ENCODE results near the gene NFKBIA.

The NFKBIA gene

DNA sequence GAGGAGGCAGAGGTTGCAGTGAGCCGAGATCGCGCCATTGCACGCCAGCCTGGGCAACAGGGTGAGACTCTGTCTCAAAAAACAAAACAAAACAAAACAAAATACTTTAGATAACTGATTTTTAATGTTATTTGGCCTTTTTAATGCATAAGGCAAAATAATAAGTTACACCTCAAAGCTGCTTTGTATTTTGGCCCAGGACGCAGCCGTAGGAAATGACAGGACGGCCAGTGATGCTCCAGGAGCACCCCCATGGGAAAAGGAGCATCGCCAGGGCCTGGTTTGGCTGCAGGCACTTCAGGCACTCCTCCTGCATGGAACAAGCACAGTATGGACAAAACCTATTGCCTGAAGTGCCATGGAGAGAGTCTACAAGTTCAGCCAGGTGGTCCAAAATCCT, 3.5 kb upstream of the NFKBIA start:
- H3K4me2 ChIP-seq (ENCODE audit: low read length), result no peak overlapping the region
- H3K9ac ChIP-seq (ENCODE audit: low read length), result no peak overlapping the region
- no peaks in the 10 kb centered on the region for H3K27me3 ChIP-seq (ENCODE audit: low read depth, low read length)
- peaks cover 6% of the 10 kb centered on the region for H4K20me1 ChIP-seq (ENCODE audit: insufficient read depth, low read length)
- no peak overlapping the region for H3K27ac ChIP-seq (ENCODE audit: low read length)
- no peak overlapping the region for H2AFZ ChIP-seq (ENCODE audit: low read depth, low read length)
- peaks cover 25% of the 10 kb centered on the region for H3K79me2 ChIP-seq (ENCODE audit: low read length)
- no peaks in the 10 kb centered on the region for H3K9me3 ChIP-seq (ENCODE audit: insufficient read depth, low read length)
- no peak overlapping the region for H3K4me3 ChIP-seq (ENCODE audit: low read length)
- peaks cover 9% of the 10 kb centered on the region for H3K36me3 ChIP-seq (replicated peaks; ENCODE audit: low read depth, low read length)
- peaks cover 40% of the 10 kb centered on the region for H3K4me1 ChIP-seq (ENCODE audit: low read length)
- TF ChIP-seq CTCF (IDR thresholded peaks at IDR 0.05; ENCODE audit: low read depth, low read length) (no peak), EZH2phosphoT487 (IDR thresholded peaks at IDR 0.05; ENCODE audit: low read depth) (no peak)

- no peak overlapping the region for H3K27ac ChIP-seq (ENCODE audit: low read length)
- H2AFZ ChIP-seq (ENCODE audit: low read depth, low read length), result no peak overlapping the region
- H3K9me3 ChIP-seq (ENCODE audit: insufficient read depth, low read length), result no peaks in the 10 kb centered on the region
- H3K36me3 ChIP-seq (replicated peaks; ENCODE audit: low read depth, low read length), result peaks cover 16% of the 10 kb centered on the region
- no peak overlapping the region for H3K4me3 ChIP-seq (ENCODE audit: low read length)
- H3K27me3 ChIP-seq (ENCODE audit: low read depth, low read length), result no peaks in the 10 kb centered on the region
- H3K4me1 ChIP-seq (ENCODE audit: low read length), result peaks cover 43% of the 10 kb centered on the region
- H4K20me1 ChIP-seq (ENCODE audit: insufficient read depth, low read length), result peaks cover 13% of the 10 kb centered on the region
- TF ChIP-seq CTCF (IDR thresholded peaks at IDR 0.05; ENCODE audit: low read depth, low read length), result no peak
- TF ChIP-seq EZH2phosphoT487 (IDR thresholded peaks at IDR 0.05; ENCODE audit: low read depth), result no peak
- no peak overlapping the region for H3K9ac ChIP-seq (ENCODE audit: low read length)
- H3K79me2 ChIP-seq (ENCODE audit: low read length), result peaks cover 33% of the 10 kb centered on the region
- peak overlapping the region; percentile 89; the same call in 1 of the 2 replicates for H3K4me2 ChIP-seq (ENCODE audit: low read length)
Measured at GRCh38 chr14:35407306-35407630, 2.7 kb upstream of the NFKBIA start.

- H3K27ac ChIP-seq (ENCODE audit: low read length), result peak overlapping the region; percentile 98
- H4K20me1 ChIP-seq (ENCODE audit: insufficient read depth, low read length), result peaks cover 19% of the 10 kb centered on the region
- H3K79me2 ChIP-seq (ENCODE audit: low read length), result peaks cover 38% of the 10 kb centered on the region
- peaks cover 22% of the 10 kb centered on the region for H3K36me3 ChIP-seq (replicated peaks; ENCODE audit: low read depth, low read length)
- H3K9me3 ChIP-seq (ENCODE audit: insufficient read depth, low read length), result no peaks in the 10 kb centered on the region
- peak overlapping the region; percentile 83 for H3K9ac ChIP-seq (ENCODE audit: low read length)
- peaks cover 49% of the 10 kb centered on the region for H3K4me1 ChIP-seq (ENCODE audit: low read length)
- H3K4me2 ChIP-seq (ENCODE audit: low read length), result peak overlapping the region; percentile 89
- H2AFZ ChIP-seq (ENCODE audit: low read depth, low read length), result no peak overlapping the region
- peak overlapping the region; percentile 76 for H3K4me3 ChIP-seq (ENCODE audit: low read length)
- no peaks in the 10 kb centered on the region for H3K27me3 ChIP-seq (ENCODE audit: low read depth, low read length)
- TF ChIP-seq EZH2phosphoT487 (IDR thresholded peaks at IDR 0.05; ENCODE audit: low read depth), result no peak
- peak; percentile 86 for TF ChIP-seq CTCF (IDR thresholded peaks at IDR 0.05; ENCODE audit: low read depth, low read length)
Measured at GRCh38 chr14:35406506-35407305, 2.2 kb upstream of the NFKBIA start.

DNA sequence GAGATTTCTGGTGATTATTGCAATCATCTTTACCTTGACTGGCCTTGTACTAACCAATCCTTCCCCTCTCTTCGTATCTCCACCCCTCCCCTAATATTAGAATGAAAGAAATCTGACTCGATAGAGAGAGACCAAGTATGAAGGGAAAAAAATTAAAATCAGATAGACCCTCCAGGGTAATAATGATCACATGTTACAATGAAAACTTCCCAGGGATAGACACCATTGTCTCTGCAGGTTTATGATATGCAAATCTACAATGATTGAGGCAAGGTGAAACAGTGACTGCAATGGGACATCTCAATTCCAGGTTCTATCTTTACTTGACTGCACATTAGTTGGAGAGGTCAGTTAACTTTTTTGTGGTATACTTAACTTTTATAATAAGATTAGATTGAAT, 1.5 kb upstream of the NFKBIA start:
- H3K4me3 ChIP-seq (ENCODE audit: low read length), result peak overlapping the region; percentile 76
- peaks cover 41% of the 10 kb centered on the region for H3K79me2 ChIP-seq (ENCODE audit: low read length)
- no peaks in the 10 kb centered on the region for H3K9me3 ChIP-seq (ENCODE audit: insufficient read depth, low read length)
- peak overlapping the region; percentile 89 for H3K4me2 ChIP-seq (ENCODE audit: low read length)
- H3K27me3 ChIP-seq (ENCODE audit: low read depth, low read length), result no peaks in the 10 kb centered on the region
- H4K20me1 ChIP-seq (ENCODE audit: insufficient read depth, low read length), result peaks cover 25% of the 10 kb centered on the region
- peaks cover 28% of the 10 kb centered on the region for H3K36me3 ChIP-seq (replicated peaks; ENCODE audit: low read depth, low read length)
- peak overlapping the region; percentile 83 for H3K9ac ChIP-seq (ENCODE audit: low read length)
- no peak overlapping the region for H2AFZ ChIP-seq (ENCODE audit: low read depth, low read length)
- H3K27ac ChIP-seq (ENCODE audit: low read length), result peak overlapping the region; percentile 98
- no peak for TF ChIP-seq EZH2phosphoT487 (IDR thresholded peaks at IDR 0.05; ENCODE audit: low read depth)
- H3K4me1 ChIP-seq (ENCODE audit: low read length), result peaks cover 55% of the 10 kb centered on the region

Data from OCI-LY3 (cell line).